Smooth muscle cell (in vitro differentiated cells): ENCODE data around the gene IFIT1B. TPM values are rescaled to one million over a fixed set of nuclear protein-coding genes. Genes with fewer than 3 reads are reported as not detected.

Experiments used
- DNase-seq: peaks from one replicate; lab custom pipeline; 2025; ENCODE audit not compliant: unreplicated experiment; lab: John Stamatoyannopoulos, UW
- H2AFZ ChIP-seq: fragments of 200-600 bp; sonication (generic); 2 replicates; pipeline ENCODE4 v1.6.0; 2016; ENCODE audit warnings: antibody characterized with exemption, low read depth, mild to moderate bottlenecking
- H3F3A ChIP-seq: fragments of 200-600 bp; sonication (generic); 2 replicates; pipeline ENCODE4 v1.6.0; 2017; ENCODE audit warnings: antibody characterized with exemption, low read depth
- H3K27ac ChIP-seq: fragments of 200-600 bp; sonication (generic); 2 replicates; pipeline ENCODE4 v1.5.1; 2016; ENCODE audit warnings: low read depth, mild to moderate bottlenecking
- H3K27me3 ChIP-seq: fragments of 200-600 bp; sonication (generic); 2 replicates; pipeline ENCODE4 v1.6.1; 2016; ENCODE audit warnings: low read depth, mild to moderate bottlenecking
- H3K36me3 ChIP-seq: fragments of 200-600 bp; sonication (generic); 2 replicates; pipeline ENCODE4 v1.5.1; 2016; ENCODE audit warnings: low read depth
- H3K4me1 ChIP-seq: fragments of 200-600 bp; sonication (generic); 2 replicates; pipeline ENCODE4 v1.5.1; 2016; ENCODE audit warnings: low read depth
- H3K4me2 ChIP-seq: fragments of 200-600 bp; sonication (generic); 2 replicates; pipeline ENCODE4 v1.6.0; 2016; ENCODE audit warnings: mild to moderate bottlenecking
- H3K4me3 ChIP-seq: fragments of 200-600 bp; sonication (generic); 2 replicates; pipeline ENCODE4 v1.5.1; 2016; ENCODE audit warnings: mild to moderate bottlenecking
- H3K79me2 ChIP-seq: fragments of 200-600 bp; sonication (generic); 2 replicates; pipeline ENCODE4 v1.6.0; 2016; ENCODE audit warnings: low read depth, mild to moderate bottlenecking
- H3K9ac ChIP-seq: fragments of 200-600 bp; sonication (generic); 2 replicates; pipeline ENCODE4 v1.6.0; 2016; ENCODE audit warnings: low read depth
- H3K9me3 ChIP-seq: fragments of 200-600 bp; sonication (generic); replicated peaks from 2 replicates; pipeline ENCODE4 v1.5.1; 2016; ENCODE audit warnings: low read depth
- H4K20me1 ChIP-seq: fragments of 200-600 bp; sonication (generic); 2 replicates; pipeline ENCODE4 v1.6.0; 2016; ENCODE audit warnings: low read depth
- CTCF ChIP-seq: fragments of 200-600 bp; sonication (generic); IDR thresholded peaks from 2 replicates; pipeline ENCODE4 v1.5.1; 2017; ENCODE audit warnings: borderline replicate concordance, mild to moderate bottlenecking, antibody characterized with exemption; ENCODE audit not compliant: insufficient read depth, poor library complexity, severe bottlenecking
- WGBS: methylation state at CpG from one replicate; pipeline ENCODE4 v1.1.7; 2016; ENCODE audit warnings: low lambda C conversion rate; 5-methylcytosine and 5-hydroxymethylcytosine counted together
- polyA plus RNA-seq: library from polyadenylated mRNA; unstranded; fragments of >200 nt; fragmentation: Nextera tagmentation; extraction: Ambion mirVana; gene quantifications from 2 replicates; pipeline ENCODE4 v1.2.1, GENCODE V29; 2016
- total RNA-seq: library from RNA; depleted of rRNA; stranded (reverse); fragments of >200 nt; gene quantifications from 2 replicates; pipeline ENCODE4 v1.2.3, GENCODE V29; 2014

The IFIT1B gene
- total and polyA plus RNA-seq, 2 experiments from 2014 or later, result not detected

- Histone ChIP-seq H3K4me3 (no peak overlapping the region), H3K4me1 (peaks cover 6% of the 10 kb centered on the region), H3K4me2 (no peak overlapping the region), H3K27ac (no peak overlapping the region), H3K9ac (no peak overlapping the region), H2AFZ (no peak overlapping the region), H3K79me2 (no peaks in the 10 kb centered on the region), H3K36me3 (no peaks in the 10 kb centered on the region), H3K9me3 (no peaks in the 10 kb centered on the region), H3F3A (no peaks in the 10 kb centered on the region), H4K20me1 (no peaks in the 10 kb centered on the region), H3K27me3 (no peaks in the 10 kb centered on the region)
- DNase-seq, result no peak
- WGBS, result 95% methylated on average over 3 of the region's 3 CpGs
- no peak for TF ChIP-seq CTCF
Measured at GRCh38 chr10:89338713-89339112, 39.1 kb upstream of the IFIT1B start.

GRCh38 chr10:89339875-89340274 lies 38.0 kb upstream of the IFIT1B start:
- DNase-seq, result no peak
- Histone ChIP-seq H4K20me1 (no peaks in the 10 kb centered on the region), H3K79me2 (no peaks in the 10 kb centered on the region), H2AFZ (no peak overlapping the region), H3K27me3 (no peaks in the 10 kb centered on the region), H3K9me3 (no peaks in the 10 kb centered on the region), H3K4me2 (no peak overlapping the region), H3F3A (no peaks in the 10 kb centered on the region), H3K4me1 (no peaks in the 10 kb centered on the region), H3K9ac (no peak overlapping the region), H3K4me3 (no peak overlapping the region), H3K36me3 (no peaks in the 10 kb centered on the region), H3K27ac (no peak overlapping the region)
- TF ChIP-seq CTCF, result no peak
- WGBS, result 89% methylated on average over 4 of the region's 4 CpGs

DNA sequence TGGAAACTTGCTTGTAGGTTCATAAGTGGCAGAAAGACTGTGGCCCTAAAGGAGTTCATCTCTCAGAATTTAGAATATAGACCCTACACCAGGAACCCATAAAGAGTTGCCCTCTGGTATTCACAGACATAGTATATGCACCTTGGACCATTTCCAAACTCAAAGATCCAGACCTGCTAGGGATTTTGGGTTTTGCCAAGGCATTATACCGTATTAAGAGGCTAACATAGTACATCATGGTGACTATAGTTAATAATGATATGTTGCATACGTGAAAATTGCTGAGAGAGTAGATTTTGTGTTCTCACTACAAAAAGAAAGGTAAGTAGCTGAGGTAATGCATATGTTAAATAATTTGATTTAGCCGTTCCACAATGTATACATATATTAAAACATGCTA lies 36.2 kb upstream of the IFIT1B start:
- no peaks in the 10 kb centered on the region for H3K9me3 ChIP-seq
- H2AFZ ChIP-seq, result no peak overlapping the region
- H3K79me2 ChIP-seq, result no peaks in the 10 kb centered on the region
- H3K27ac ChIP-seq, result no peak overlapping the region
- H3K27me3 ChIP-seq, result no peaks in the 10 kb centered on the region
- no peak overlapping the region for H3K4me2 ChIP-seq
- no peak for DNase-seq
- no peak overlapping the region for H3K4me3 ChIP-seq
- TF ChIP-seq CTCF, result no peak
- H3K4me1 ChIP-seq, result peaks cover 9% of the 10 kb centered on the region
- no peak overlapping the region for H3K9ac ChIP-seq
- H4K20me1 ChIP-seq, result no peaks in the 10 kb centered on the region
- no peaks in the 10 kb centered on the region for H3K36me3 ChIP-seq
- WGBS, result 82% methylated on average over 3 of the region's 3 CpGs
- no peaks in the 10 kb centered on the region for H3F3A ChIP-seq

GRCh38 chr10:89342206-89342958 lies 35.5 kb upstream of the IFIT1B start:
- H3K27ac ChIP-seq, result no peak overlapping the region
- DNase-seq, result no peak

More at GRCh38 chr10:89342206-89342958, 35.5 kb upstream of the IFIT1B start:
- no peak overlapping the region for H3K9ac ChIP-seq
- no peaks in the 10 kb centered on the region for H4K20me1 ChIP-seq
- H3K27me3 ChIP-seq, result no peaks in the 10 kb centered on the region
- no peaks in the 10 kb centered on the region for H3K9me3 ChIP-seq
- no peaks in the 10 kb centered on the region for H3K36me3 ChIP-seq
- H3K4me3 ChIP-seq, result no peak overlapping the region
- 86% methylated on average over 3 of the region's 3 CpGs for WGBS
- H2AFZ ChIP-seq, result no peak overlapping the region
- H3F3A ChIP-seq, result no peaks in the 10 kb centered on the region
- no peak overlapping the region for H3K4me2 ChIP-seq
- TF ChIP-seq CTCF, result no peak
- H3K79me2 ChIP-seq, result no peaks in the 10 kb centered on the region
- peaks cover 15% of the 10 kb centered on the region for H3K4me1 ChIP-seq
